Forelimb muscle (tissue), 1 donor: ENCODE data around the gene PCDHGB3. TPM values are rescaled to one million over a fixed set of nuclear protein-coding genes. Genes with fewer than 3 reads are reported as not detected.

ENCODE experiments used
- DNase-seq: peaks from one replicate; pipeline ENCODE4 v3.0.0-alpha.2; 2013; ENCODE audit warnings: low read depth
- polyA plus RNA-seq: library from polyadenylated mRNA; unstranded; fragments of 120-200 nt; gene quantifications from one replicate; pipeline ENCODE4 v1.2.1, GENCODE V29; 2013; ENCODE audit not compliant: insufficient read length

PCDHGB3 gene
- polyA plus RNA-seq, 1 donor: 1.6 TPM

- DNase-seq: no peak
Measured at GRCh38 chr5:141419074-141419880, 49.2 kb downstream of the PCDHGB3 start.

GRCh38 chr5:141420855-141421488, 50.9 kb downstream of the PCDHGB3 start, which contains the start of gene PCDHGA11:
TSS of gene PCDHGA11 (plus strand) at chr5:141421051. CDS start at chr5:141421228, 177 bp downstream.
- no peak for DNase-seq

- DNase-seq: no peak
Measured at GRCh38 chr5:141421489-141421855, 51.4 kb downstream of the PCDHGB3 start.

Other genes with a start within 250 kb of the PCDHGB3 start
- gene PCDHB4, start 248.4 kb upstream of the PCDHGB3 start, polyA plus RNA-seq: 3.1 TPM
- 3.8 TPM for gene PCDHB5, start 235.0 kb upstream of the PCDHGB3 start, polyA plus RNA-seq
- 1.4 TPM for gene PCDHB6, start 220.2 kb upstream of the PCDHGB3 start, polyA plus RNA-seq
- gene PCDHB7, start 197.6 kb upstream of the PCDHGB3 start, polyA plus RNA-seq: 1.9 TPM
- 1.8 TPM for gene PCDHB8, start 192.5 kb upstream of the PCDHGB3 start, polyA plus RNA-seq
- gene PCDHB16, start 187.9 kb upstream of the PCDHGB3 start, polyA plus RNA-seq: 2.5 TPM
- 2.9 TPM for gene PCDHB9, start 183.1 kb upstream of the PCDHGB3 start, polyA plus RNA-seq
- 3.6 TPM for gene PCDHB10, start 177.9 kb upstream of the PCDHGB3 start, polyA plus RNA-seq
- gene PCDHB11, start 170.6 kb upstream of the PCDHGB3 start, polyA plus RNA-seq: 2.2 TPM
- 2.5 TPM for gene PCDHB12, start 161.5 kb upstream of the PCDHGB3 start, polyA plus RNA-seq
- 2.4 TPM for gene PCDHB13, start 156.3 kb upstream of the PCDHGB3 start, polyA plus RNA-seq
- 6.3 TPM for gene PCDHB14, start 146.9 kb upstream of the PCDHGB3 start, polyA plus RNA-seq
- gene PCDHB15, start 124.8 kb upstream of the PCDHGB3 start, polyA plus RNA-seq: 7.0 TPM
- gene SLC25A2, start 66.2 kb upstream of the PCDHGB3 start, polyA plus RNA-seq: 0.10 TPM
- gene TAF7, start 49.5 kb upstream of the PCDHGB3 start, polyA plus RNA-seq: 76.1 TPM
- gene PCDHGA1, start 39.7 kb upstream of the PCDHGB3 start, polyA plus RNA-seq: 0.58 TPM
- gene PCDHGA2, start 31.5 kb upstream of the PCDHGB3 start, polyA plus RNA-seq: 2.1 TPM
- 1.1 TPM for gene PCDHGA3, start 26.4 kb upstream of the PCDHGB3 start, polyA plus RNA-seq
- gene PCDHGB1, start 20.1 kb upstream of the PCDHGB3 start, polyA plus RNA-seq: 0.49 TPM
- gene PCDHGA4, start 15.2 kb upstream of the PCDHGB3 start, polyA plus RNA-seq: 1.0 TPM
- gene PCDHGB2, start 10.2 kb upstream of the PCDHGB3 start, polyA plus RNA-seq: 1.7 TPM
- gene PCDHGA5, start 6.1 kb upstream of the PCDHGB3 start, polyA plus RNA-seq: 2.6 TPM
- gene PCDHGA6, start 3.6 kb downstream of the PCDHGB3 start, polyA plus RNA-seq: 2.6 TPM
- gene PCDHGA7, start 12.5 kb downstream of the PCDHGB3 start, polyA plus RNA-seq: 1.4 TPM
- gene PCDHGB4, start 17.5 kb downstream of the PCDHGB3 start, polyA plus RNA-seq: 1.7 TPM
- 0.73 TPM for gene PCDHGA8, start 22.4 kb downstream of the PCDHGB3 start, polyA plus RNA-seq
- gene PCDHGB5, start 27.7 kb downstream of the PCDHGB3 start, polyA plus RNA-seq: 3.1 TPM
- 3.3 TPM for gene PCDHGA9, start 32.5 kb downstream of the PCDHGB3 start, polyA plus RNA-seq
- 3.5 TPM for gene PCDHGB6, start 37.8 kb downstream of the PCDHGB3 start, polyA plus RNA-seq
- 1.4 TPM for gene PCDHGA10, start 42.7 kb downstream of the PCDHGB3 start, polyA plus RNA-seq
- gene PCDHGB7, start 47.4 kb downstream of the PCDHGB3 start, polyA plus RNA-seq: 7.0 TPM
- gene PCDHGA11, start 50.8 kb downstream of the PCDHGB3 start, polyA plus RNA-seq: 2.7 TPM
- gene PCDHGA12, start 60.3 kb downstream of the PCDHGB3 start, polyA plus RNA-seq: 1.7 TPM
- gene PCDHGC3, start 105.7 kb downstream of the PCDHGB3 start, polyA plus RNA-seq: 83.8 TPM
- 1.8 TPM for gene PCDHGC4, start 114.8 kb downstream of the PCDHGB3 start, polyA plus RNA-seq
- 0.78 TPM for gene PCDHGC5, start 118.8 kb downstream of the PCDHGB3 start, polyA plus RNA-seq
- gene DIAPH1, start 248.8 kb downstream of the PCDHGB3 start, polyA plus RNA-seq: 20.1 TPM